HepG2 (cell line): ENCODE results near the gene C18orf63. TPM values are rescaled to one million over a fixed set of nuclear protein-coding genes. Genes with fewer than 3 reads are reported as not detected.

Experiments used
- ATAC-seq: fragments of 200-7000 bp; cut with Tn5 transposase; 3 replicates; pipeline ENCODE4 v1.9.1; 2020; ENCODE audit warnings: mild to moderate bottlenecking, moderate library complexity
- BruUV-seq: library from RNA; stranded (reverse); fragments of 400-500 nt; replicated peaks from 2 replicates; lab custom pipeline; 2021; lab: Mats Ljungman, UMichigan
- CTCF ChIA-PET: fragments of 300-600 bp; formaldehyde crosslinking; extraction: SDS; loops from one replicate; lab custom pipeline; 2021; ENCODE audit warnings: low total read pairs, inconsistent platforms, low intra/inter-chr PET ratio; lab: Yijun Ruan, JAX
- POLR2A ChIA-PET: fragments of 350-600 bp; sonication (Branson Sonifier 250); formaldehyde crosslinking; loops from one replicate; lab custom pipeline; 2020; ENCODE audit warnings: antibody characterized with exemption, inconsistent platforms; lab: Yijun Ruan, JAX
- DNase-seq: peaks from one replicate; pipeline ENCODE4 v3.0.0-alpha.2; 2015; ENCODE audit warnings: low spot score
- FAIRE-seq: peaks from 3 replicates; lab custom pipeline; 2011; peaks lifted over from hg19 to GRCh38; lab: Jason Lieb, UNC
- H2AFZ ChIP-seq: one replicate; pipeline ENCODE4 v1.6.1; 2011; ENCODE audit warnings: low read length, inconsistent platforms
- H3K27ac ChIP-seq: fragments of 300-600 bp; 3 replicates; pipeline ENCODE4 v1.8.0; 2011; ENCODE audit warnings: mixed run types, mild to moderate bottlenecking, mixed read lengths, low read length, inconsistent platforms; ENCODE audit not compliant: insufficient read depth; ENCODE audit errors: extremely low read length
- H3K27me3 ChIP-seq, 2 experiments: fragments of 200-600 bp in 1 of 2; 2 replicates in 1 of 2; 3 replicates in 1 of 2; pipeline versions ENCODE4 v1.6.0 to v1.8.0; 2011; ENCODE audit warnings: low read length in 2 of 2, mild to moderate bottlenecking in 2 of 2, moderate library complexity in 2 of 2, inconsistent platforms in 1 of 2; ENCODE audit not compliant: insufficient read depth in 2 of 2, control insufficient read depth in 1 of 2
- H3K36me3 ChIP-seq, 2 experiments: fragments of 200-600 bp in 1 of 2; replicated peaks in 1 of 2; 2 replicates in 1 of 2; 3 replicates in 1 of 2; pipeline versions ENCODE4 v1.5.1 to v1.8.0; 2011; ENCODE audit warnings: low read length in 2 of 2, inconsistent platforms in 1 of 2; ENCODE audit not compliant: insufficient read depth in 2 of 2, control insufficient read depth in 1 of 2
- H3K4me1 ChIP-seq: 2 replicates; pipeline ENCODE4 v1.5.1; 2012; ENCODE audit warnings: low read length, inconsistent platforms; ENCODE audit not compliant: insufficient read depth
- H3K4me2 ChIP-seq: 2 replicates; pipeline ENCODE4 v1.6.0; 2011; ENCODE audit warnings: low read depth, low read length, inconsistent platforms
- H3K4me3 ChIP-seq, 3 experiments: fragments of 200-600 bp in 1 of 3; sonication (generic), shearing (Covaris generic) in 1 of 3; replicated peaks in 1 of 3; 2 replicates each; pipeline ENCODE4 v1.5.1; 2011 to 2016; ENCODE audit warnings: low read length in 3 of 3, inconsistent platforms in 2 of 3, low read depth in 2 of 3, mild to moderate bottlenecking in 2 of 3, control low read depth in 1 of 3, mixed read lengths in 1 of 3; ENCODE audit not compliant: insufficient read depth in 1 of 3
- H3K79me2 ChIP-seq: one replicate; pipeline ENCODE4 v1.6.1; 2011; ENCODE audit warnings: low read length, inconsistent platforms; ENCODE audit not compliant: insufficient read depth
- H3K9ac ChIP-seq: 2 replicates; pipeline ENCODE4 v1.6.0; 2011; ENCODE audit warnings: mild to moderate bottlenecking, low read depth, low read length, inconsistent platforms; ENCODE audit not compliant: insufficient read depth
- H3K9me3 ChIP-seq: 2 replicates; pipeline ENCODE4 v1.5.1; 2012; ENCODE audit warnings: mild to moderate bottlenecking, low read length
- H4K20me1 ChIP-seq: 2 replicates; pipeline ENCODE4 v1.6.0; 2011; ENCODE audit warnings: inconsistent platforms, mild to moderate bottlenecking, low read length, moderate library complexity; ENCODE audit not compliant: insufficient read depth
- FOSL1 ChIP-seq: sonication (generic); formaldehyde crosslinking; IDR thresholded peaks from 2 replicates; pipeline ENCODE4 v1.9.0; 2021; ENCODE audit warnings: missing genetic modification reagents, borderline replicate concordance
- FOXA1 ChIP-seq, 2 experiments: fragments of 450-650 bp in 1 of 2; sonication (generic) in 1 of 2; formaldehyde crosslinking in 1 of 2; IDR thresholded peaks; 2 replicates each; pipeline versions ENCODE4 v1.4.0 to v1.6.1; 2016 to 2020; ENCODE audit warnings: missing genetic modification reagents in 1 of 2
- SAP130 ChIP-seq: IDR thresholded peaks from 2 replicates; pipeline ENCODE4 v1.6.1; 2016; ENCODE audit warnings: low read depth
- ZNF30 ChIP-seq: sonication (generic); formaldehyde crosslinking; IDR thresholded peaks from 2 replicates; pipeline ENCODE4 v1.5.0; 2020; ENCODE audit warnings: mild to moderate bottlenecking, missing genetic modification reagents
- WGBS: methylation state at CpG from one replicate; pipeline ENCODE4 v1.1.6; 2017; ENCODE audit warnings: low lambda C conversion rate; 5-methylcytosine and 5-hydroxymethylcytosine counted together
- in situ Hi-C: cut with HindIII; loops from 2 replicates; pipeline ENCODE4 v1.10.0; 2017; ENCODE audit warnings: low pct_unique_long_range_greater_than_20kb; ENCODE audit not compliant: extremely low pct_ligation_motif_present
- intact Hi-C: fragments of 100-400 bp; cut with micrococcal nuclease; formaldehyde crosslinking; loops from one replicate; pipeline ENCODE4 v1.10.0; 2022; ENCODE audit not compliant: unreplicated experiment
- polyA plus RNA-seq, 8 experiments: library from polyadenylated mRNA; depleted of rRNA in 3 of 8; stranded (reverse) in 7 of 8; unstranded in 1 of 8; fragments of >200 nt; fragmentation: Illumina TruSeq in 4 of 8; extraction: Trizol in 4 of 8; gene quantifications; 2 replicates each; pipeline versions ENCODE4 v1.2.1 to v1.2.3, GENCODE V29; 2011 to 2016; ENCODE audit warnings: low read depth in 4 of 8, missing spikeins in 1 of 8, mixed read lengths in 1 of 8; ENCODE audit not compliant: insufficient read depth in 1 of 8
- total RNA-seq, 5 experiments: library from RNA; depleted of rRNA; stranded (reverse); fragments of >200 nt; fragmentation: Illumina TruSeq; extraction: Trizol; gene quantifications; 2 replicates each; pipeline ENCODE4 v1.2.3, GENCODE V29; 2016; ENCODE audit warnings: low read depth in 1 of 5

C18orf63 gene
- total and polyA plus RNA-seq, 2 of the 13 experiments (the other 11 are each of a cell fraction or from before 2014, with no cell fraction given) = 0.01 TPM; not detected in 1

- no TSS peak for BruUV-seq
- H3K79me2 ChIP-seq = peaks cover 75% of the 10 kb centered on the region
- TF ChIP-seq FOXA1 (IDR thresholded peaks at IDR 0.05) (no peak), FOXA1 (CRISPR knock-in tag; IDR thresholded peaks at IDR 0.05) (no peak), FOSL1 (CRISPR knock-in tag) (0 out of 2 replicates have a peak, but pooled peaks have one; percentile 39)
- H4K20me1 ChIP-seq = no peaks in the 10 kb centered on the region
- peak overlapping the region; percentile 74 for H3K4me2 ChIP-seq
- no peaks in the 10 kb centered on the region; a peak in 1 of 5 replicates for H3K27me3 ChIP-seq
- H3K27ac ChIP-seq = peak overlapping the region; percentile 94
- FAIRE-seq = no peak
- peak overlapping the region; percentile 28 to 60 (median 56) for H3K4me3 ChIP-seq
- in situ Hi-C loops (loop anchor here (25.0 kb wide), 1 partner anchor 923 kb away; the partner anchor contains the start of genes PTGR3 and TSHZ1), intact Hi-C loops (loop anchor here (2.0 kb wide), 1 partner anchor 46 kb away; no protein-coding TSS in a partner anchor)
- H3K4me1 ChIP-seq = peaks cover 78% of the 10 kb centered on the region
- H3K36me3 ChIP-seq = no peaks in the 10 kb centered on the region
- DNase-seq = no peak
- ATAC-seq = no peak
- H3K9ac ChIP-seq = peak overlapping the region; percentile 87
- ChIA-PET POLR2A (interaction anchor here (0.9 kb wide), 1 partner anchor 253 kb away, joined by 3 read pairs; no protein-coding TSS in a partner anchor), CTCF (interaction anchor here (2.8 kb wide), 1 partner anchor 93 kb away, joined by 14 read pairs; no protein-coding TSS in a partner anchor)
- H2AFZ ChIP-seq = no peak overlapping the region
- H3K9me3 ChIP-seq = no peaks in the 10 kb centered on the region
- WGBS = 15% methylated on average over 3 of the region's 3 CpGs
Observed at GRCh38 chr18:74289137-74289536, 26.5 kb upstream of the C18orf63 start.

GRCh38 chr18:74290021-74290420 is 25.6 kb upstream of the C18orf63 start:
- in situ Hi-C loops = loop anchor here (5.0 to 25.0 kb wide), 2 partner anchors 93 to 922 kb away; partner anchors contain the start of genes PTGR3 and TSHZ1
- peaks cover 66% of the 10 kb centered on the region for H3K79me2 ChIP-seq
- no peaks in the 10 kb centered on the region; a peak in 1 of 5 replicates for H3K27me3 ChIP-seq
- H4K20me1 ChIP-seq = no peaks in the 10 kb centered on the region
- H3K4me1 ChIP-seq = peaks cover 70% of the 10 kb centered on the region
- POLR2A ChIA-PET = interaction anchor here (1.0 to 1.3 kb wide), 2 partner anchors 48 to 206 kb away, joined by 3 read pairs; partner anchors contain the start of gene CNDP2
- peak overlapping the region; percentile 87 for H3K9ac ChIP-seq
- BruUV-seq = no TSS peak
- H2AFZ ChIP-seq = no peak overlapping the region
- no peaks in the 10 kb centered on the region for H3K9me3 ChIP-seq
- DNase-seq = no peak
- H3K27ac ChIP-seq = peak overlapping the region; percentile 94
- H3K36me3 ChIP-seq = no peaks in the 10 kb centered on the region
- H3K4me3 ChIP-seq = peak overlapping the region; percentile 82 to 94 (median 91)
- WGBS = 45% methylated on average over 7 of the region's 7 CpGs
- peak overlapping the region; percentile 81 for H3K4me2 ChIP-seq
- intact Hi-C loops = no loop called here
- CTCF ChIA-PET = interaction anchor here (2.8 kb wide), 1 partner anchor 93 kb away, joined by 14 read pairs; no protein-coding TSS in a partner anchor
- TF ChIP-seq ZNF30 (CRISPR knock-in tag) (no peak), SAP130 (CRISPR knock-in tag) (peak; percentile 21; the same call in 1 of the 2 replicates)
- ATAC-seq = no peak
- no peak for FAIRE-seq
